Epidermal melanocyte (primary cell): ENCODE results near the gene BICDL2.

ENCODE experiments used
- DNase-seq: peaks from one replicate; pipeline ENCODE4 v3.0.0; 2011; ENCODE audit warnings: low spot score; ENCODE audit not compliant: insufficient read length

The BICDL2 gene

GRCh38 chr16:3049921-3050481 is 13.3 kb upstream of the BICDL2 start:
- no peak for DNase-seq

GRCh38 chr16:3047387-3047720 is 10.6 kb upstream of the BICDL2 start:
- DNase-seq = no peak

DNA sequence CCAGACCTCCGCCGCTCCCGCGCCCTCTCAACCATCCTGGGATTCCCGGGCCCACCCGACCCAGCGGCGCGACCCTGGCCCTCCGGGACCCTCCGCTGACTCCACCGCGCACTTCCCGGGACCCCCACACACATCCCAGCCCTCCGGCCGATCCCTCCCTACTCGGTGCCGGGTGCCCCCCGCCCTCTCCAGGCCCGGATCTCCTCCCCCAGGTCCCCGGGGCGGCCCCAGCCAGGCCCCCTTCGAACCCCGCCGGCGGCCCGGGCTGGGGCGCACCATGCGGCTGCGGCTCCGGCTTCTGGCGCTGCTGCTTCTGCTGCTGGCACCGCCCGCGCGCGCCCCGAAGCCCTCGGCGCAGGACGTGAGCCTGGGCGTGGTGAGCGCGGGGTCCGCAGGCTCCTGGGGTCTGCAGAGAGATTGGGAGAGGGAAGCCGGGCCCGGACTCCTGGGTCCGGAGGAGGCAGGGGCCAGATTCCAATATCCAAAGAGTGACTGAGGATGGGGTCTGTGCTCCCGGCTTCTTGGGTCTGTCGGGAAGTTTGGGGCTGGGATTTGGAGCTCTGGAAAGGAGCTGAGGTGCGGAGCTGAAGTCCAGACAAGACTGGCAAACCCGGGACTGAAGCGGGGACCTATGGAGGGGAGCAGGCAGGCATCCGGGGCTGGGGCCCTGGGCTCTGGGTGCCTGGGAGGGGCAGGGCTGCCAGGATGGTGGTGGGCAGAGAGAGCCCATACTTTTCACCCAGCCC is 10.1 kb upstream of the BICDL2 start:
- DNase-seq = no peak

DNA sequence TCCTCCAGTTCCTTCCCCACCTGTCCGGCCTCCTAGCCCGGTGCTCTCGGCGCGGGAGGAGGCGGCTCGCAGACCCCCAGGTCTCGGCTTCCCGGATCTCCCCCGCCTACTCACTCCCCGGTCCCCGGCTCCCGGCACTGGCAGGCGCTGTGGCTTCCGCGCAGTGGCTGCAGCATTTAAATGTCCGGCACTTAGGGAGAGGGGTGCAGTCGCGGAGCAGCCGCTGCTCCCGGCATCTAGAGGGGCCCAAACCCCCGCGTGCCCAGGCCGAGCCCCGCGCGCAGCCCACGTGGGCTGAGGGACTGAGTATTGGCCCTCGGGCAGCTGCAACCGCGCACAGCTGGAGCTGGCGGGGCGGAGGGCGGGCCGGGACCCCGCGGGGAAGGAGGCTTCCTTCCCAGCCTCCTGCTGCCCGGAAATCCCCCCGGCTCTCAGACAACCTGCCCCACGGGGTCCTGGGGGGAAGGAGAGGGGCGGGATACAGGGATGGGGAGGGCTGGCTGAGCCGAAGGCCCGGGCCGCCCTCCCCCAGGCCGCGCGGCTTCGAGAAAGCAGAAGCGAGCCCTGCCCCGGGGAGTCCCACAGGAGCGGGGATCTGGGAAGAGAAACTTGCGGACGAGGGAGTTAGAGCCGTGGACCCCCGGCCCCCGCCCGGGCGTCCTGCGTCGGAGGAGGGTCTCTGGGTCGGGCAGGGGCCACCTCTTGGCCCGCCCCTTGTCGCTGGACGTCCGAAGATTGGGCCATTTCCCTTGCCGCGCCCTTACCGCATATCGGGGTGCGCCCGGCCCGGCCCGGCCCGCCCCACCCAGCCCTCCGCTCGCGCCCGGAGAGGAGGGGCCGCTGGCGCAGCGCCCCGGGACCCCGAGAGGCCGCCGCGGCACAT is 9.3 kb upstream of the BICDL2 start, which contains the start of gene MMP25:
Gene MMP25, plus strand, starts transcription at position 804 of the 883 bp plus-strand sequence. CDS start 357 bp downstream, outside the sequence.
- DNase-seq = no peak

GRCh38 chr16:3044708-3045107 is 8.0 kb upstream of the BICDL2 start:
- no peak for DNase-seq

- no peak for DNase-seq
Measured at GRCh38 chr16:3042376-3042775, 5.6 kb upstream of the BICDL2 start.

DNA sequence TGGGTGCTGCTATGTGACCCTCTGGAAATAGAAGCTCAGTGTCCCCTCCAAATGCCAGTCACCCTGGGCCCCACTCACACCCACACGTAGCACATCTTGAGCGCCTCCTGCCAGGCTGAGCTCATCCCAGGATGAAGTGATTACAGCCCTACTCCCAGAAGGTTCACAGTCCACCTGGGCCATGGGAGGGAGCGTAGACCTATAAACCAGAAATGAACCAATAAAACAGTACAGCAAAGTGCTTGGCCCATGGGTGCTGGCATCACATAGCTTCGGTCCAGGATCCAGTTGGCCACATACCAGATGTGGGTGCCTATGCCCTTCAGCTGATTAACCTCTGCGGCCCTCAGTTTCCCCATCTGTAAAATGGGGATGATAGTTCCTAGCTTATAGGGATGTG is 2.2 kb upstream of the BICDL2 start:
- no peak for DNase-seq

- DNase-seq = no peak
Measured at GRCh38 chr16:3038256-3038655, 1.5 kb upstream of the BICDL2 start.

GRCh38 chr16:3035972-3036725 is 595 bp downstream of the BICDL2 start:
- no peak for DNase-seq

- no peak for DNase-seq
Measured at GRCh38 chr16:3035289-3035971, 1.3 kb downstream of the BICDL2 start.

- DNase-seq = peak; percentile 66
Measured at GRCh38 chr16:3032624-3033023, 4.1 kb downstream of the BICDL2 start.

DNA sequence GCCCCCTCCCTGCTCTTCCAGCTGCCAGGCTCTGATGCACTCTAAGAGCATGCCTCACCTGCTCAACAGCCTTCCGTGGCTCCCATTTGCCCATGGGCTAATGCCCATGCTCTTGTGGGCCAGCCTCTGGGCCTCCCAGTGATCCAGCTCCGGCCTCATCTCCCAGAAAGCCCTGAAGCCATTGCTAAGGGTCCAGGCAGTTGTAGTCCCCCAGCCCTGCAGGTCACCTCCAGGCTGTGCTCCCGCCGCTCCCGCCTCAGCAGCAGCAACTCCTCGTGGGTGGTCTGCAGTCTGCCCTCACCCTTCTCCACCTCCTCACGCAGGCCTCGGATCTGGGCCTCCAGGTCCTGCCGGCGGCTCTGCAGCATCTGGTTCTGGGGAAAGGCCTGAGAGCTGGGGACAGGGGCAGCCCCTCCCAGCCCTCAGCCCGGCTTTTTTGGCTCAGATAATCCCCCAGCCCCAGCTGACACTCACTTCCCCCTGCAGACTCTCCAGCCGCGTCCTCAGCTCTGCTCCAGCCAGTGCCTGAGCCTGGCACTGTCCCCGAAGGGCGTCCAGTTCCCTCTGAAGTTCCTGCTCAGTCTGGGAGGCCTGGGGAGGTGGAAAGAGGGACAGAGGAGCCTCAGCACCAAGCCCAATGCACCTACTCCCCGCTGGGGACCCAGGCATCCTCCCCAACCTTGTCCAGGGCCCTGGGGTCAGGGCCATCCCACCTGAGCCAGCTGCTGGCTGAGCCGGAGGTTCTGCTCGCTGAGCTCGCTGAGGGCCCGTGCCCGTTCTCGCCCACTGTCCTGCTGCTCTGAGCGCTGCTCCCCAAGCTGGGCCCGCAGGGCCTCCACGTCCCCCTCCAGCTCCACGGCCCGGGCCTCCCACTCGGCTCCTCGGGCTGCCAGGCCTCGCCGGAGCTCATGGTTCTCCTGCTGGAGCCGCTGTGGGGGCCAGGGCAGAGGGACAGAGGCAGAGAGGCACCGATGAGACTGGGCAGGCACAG is 6.2 kb downstream of the BICDL2 start:
- DNase-seq = no peak

DNA sequence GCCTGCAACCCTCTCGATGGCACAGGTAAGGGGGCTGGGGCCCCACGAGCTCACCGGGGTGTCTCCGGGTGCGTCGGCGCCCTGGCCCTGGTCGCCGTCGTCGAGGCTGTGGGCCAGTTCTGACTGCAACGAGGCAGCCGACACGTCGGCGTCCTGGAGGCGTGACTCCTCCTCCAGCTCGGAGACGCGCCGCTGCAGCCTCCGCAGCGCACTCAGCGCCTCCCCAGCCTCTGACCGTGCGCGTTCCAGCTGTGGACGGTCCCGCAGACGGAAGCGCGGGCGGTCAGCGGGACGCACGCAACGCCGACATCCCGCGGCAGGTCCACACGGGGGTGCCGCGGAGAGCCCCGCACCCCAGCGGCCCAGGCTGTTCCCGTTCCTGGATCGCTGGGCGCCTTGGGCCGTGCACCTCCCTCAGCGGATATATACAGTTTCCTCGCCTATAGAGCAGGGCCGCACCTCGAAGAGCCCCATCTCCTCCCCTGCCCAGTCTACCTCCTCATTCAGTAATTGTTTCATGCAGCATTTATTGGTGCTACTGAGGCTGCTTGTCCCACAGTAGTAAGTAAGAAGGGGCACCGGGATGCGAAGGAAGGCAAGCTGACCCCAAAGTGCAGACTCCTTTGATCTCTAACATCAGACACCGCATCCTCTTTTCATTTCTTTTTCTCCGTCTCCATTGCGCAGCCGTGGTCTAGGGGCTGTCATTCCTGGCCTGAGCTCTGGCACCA is 7.1 kb downstream of the BICDL2 start:
- DNase-seq = no peak

- DNase-seq = no peak
Measured at GRCh38 chr16:3028716-3029319, 7.9 kb downstream of the BICDL2 start.

DNA sequence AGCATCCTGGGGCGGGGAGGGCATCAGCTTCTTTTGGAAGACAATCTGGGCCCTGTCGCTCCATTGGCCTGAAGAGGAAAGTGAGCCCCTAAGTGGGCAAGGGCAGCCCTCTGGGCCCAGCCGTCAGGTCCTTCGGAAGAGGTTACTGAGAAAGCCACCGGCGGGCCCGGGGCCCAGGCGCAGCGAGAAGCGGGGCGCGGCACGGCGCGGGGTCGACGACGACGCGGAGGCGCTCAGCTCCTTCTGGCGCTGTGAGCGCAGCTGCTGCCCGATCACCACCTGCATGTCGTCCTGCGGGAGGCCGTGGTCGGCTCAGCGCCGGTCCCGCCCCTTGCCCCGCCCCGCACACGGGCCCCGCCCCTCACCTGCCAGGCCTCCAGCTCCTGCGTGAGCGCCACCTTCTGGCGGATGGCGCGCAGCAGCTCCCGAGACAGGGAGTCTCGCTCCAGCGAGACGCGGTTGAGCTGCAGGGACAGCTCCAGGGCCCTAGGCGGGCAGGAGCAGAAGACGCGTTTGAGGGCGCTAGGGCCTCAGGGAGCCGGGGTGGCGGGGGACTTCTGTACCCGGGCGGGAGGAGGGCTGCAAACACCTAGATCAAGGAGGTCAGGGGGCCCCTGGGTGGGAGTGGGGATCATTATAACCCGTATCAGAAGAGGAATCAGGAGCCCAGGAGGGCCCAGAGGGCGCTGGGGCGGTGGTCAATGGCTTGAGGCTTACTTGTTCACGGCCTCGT is 8.6 kb downstream of the BICDL2 start:
- peak; percentile 65 for DNase-seq

- no peak for DNase-seq
Measured at GRCh38 chr16:3027489-3027795, 9.3 kb downstream of the BICDL2 start.

DNA sequence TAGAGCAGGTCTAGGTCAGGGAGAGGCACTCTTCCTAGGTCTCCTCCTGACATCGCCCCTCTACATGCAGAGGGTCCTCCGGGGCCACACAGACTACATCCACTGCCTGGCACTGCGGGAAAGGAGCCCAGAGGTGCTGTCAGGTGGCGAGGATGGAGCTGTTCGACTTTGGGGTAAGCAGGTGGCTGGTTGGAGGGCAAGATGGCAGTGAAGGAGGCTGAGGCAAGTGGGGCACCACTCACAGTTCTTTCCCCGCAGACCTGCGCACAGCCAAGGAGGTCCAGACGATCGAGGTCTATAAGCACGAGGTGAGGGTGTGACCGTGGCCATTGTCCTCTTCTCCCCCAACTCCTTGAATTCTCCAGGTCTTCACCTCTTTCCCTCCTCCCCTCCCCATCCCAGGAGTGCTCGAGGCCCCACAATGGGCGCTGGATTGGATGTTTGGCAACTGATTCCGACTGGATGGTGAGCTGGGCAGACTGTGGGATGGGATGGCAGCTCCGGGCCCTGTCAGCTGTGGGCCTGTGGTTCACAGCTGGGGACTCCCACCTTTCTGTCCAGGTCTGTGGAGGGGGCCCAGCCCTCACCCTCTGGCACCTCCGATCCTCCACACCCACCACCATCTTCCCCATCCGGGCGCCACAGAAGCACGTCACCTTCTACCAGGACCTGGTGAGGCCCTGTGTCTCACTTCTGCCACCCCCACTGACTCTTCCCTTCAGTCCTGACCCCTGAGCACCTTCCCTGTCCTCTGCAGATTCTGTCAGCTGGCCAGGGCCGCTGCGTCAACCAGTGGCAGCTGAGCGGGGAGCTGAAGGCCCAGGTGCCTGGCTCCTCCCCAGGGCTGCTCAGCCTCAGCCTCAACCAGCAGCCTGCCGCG is 9.9 kb downstream of the BICDL2 start:
- DNase-seq = no peak
